HepG2 (cell line): ENCODE data around the gene ST6GALNAC3. TPM values are rescaled to one million over a fixed set of nuclear protein-coding genes. Genes with fewer than 3 reads are reported as not detected.

ENCODE experiments used
- ATAC-seq: fragments of 200-7000 bp; cut with Tn5 transposase; 3 replicates; pipeline ENCODE4 v1.9.1; 2020; ENCODE audit warnings: mild to moderate bottlenecking, moderate library complexity
- BruUV-seq: library from RNA; stranded (reverse); fragments of 400-500 nt; replicated peaks from 2 replicates; lab custom pipeline; 2021; lab: Mats Ljungman, UMichigan
- CTCF ChIA-PET: fragments of 300-600 bp; formaldehyde crosslinking; extraction: SDS; loops from one replicate; lab custom pipeline; 2021; ENCODE audit warnings: low total read pairs, inconsistent platforms, low intra/inter-chr PET ratio; lab: Yijun Ruan, JAX
- POLR2A ChIA-PET: fragments of 350-600 bp; sonication (Branson Sonifier 250); formaldehyde crosslinking; loops from one replicate; lab custom pipeline; 2020; ENCODE audit warnings: antibody characterized with exemption, inconsistent platforms; lab: Yijun Ruan, JAX
- DNase-seq: peaks from one replicate; pipeline ENCODE4 v3.0.0-alpha.2; 2015; ENCODE audit warnings: low spot score
- FAIRE-seq: peaks from 3 replicates; lab custom pipeline; 2011; peaks lifted over from hg19 to GRCh38; lab: Jason Lieb, UNC
- H2AFZ ChIP-seq: one replicate; pipeline ENCODE4 v1.6.1; 2011; ENCODE audit warnings: low read length, inconsistent platforms
- H3K27ac ChIP-seq: fragments of 300-600 bp; 3 replicates; pipeline ENCODE4 v1.8.0; 2011; ENCODE audit warnings: mixed run types, mild to moderate bottlenecking, mixed read lengths, low read length, inconsistent platforms; ENCODE audit not compliant: insufficient read depth; ENCODE audit errors: extremely low read length
- H3K27me3 ChIP-seq, 2 experiments: fragments of 200-600 bp in 1 of 2; 2 replicates in 1 of 2; 3 replicates in 1 of 2; pipeline versions ENCODE4 v1.6.0 to v1.8.0; 2011; ENCODE audit warnings: low read length in 2 of 2, mild to moderate bottlenecking in 2 of 2, moderate library complexity in 2 of 2, inconsistent platforms in 1 of 2; ENCODE audit not compliant: insufficient read depth in 2 of 2, control insufficient read depth in 1 of 2
- H3K36me3 ChIP-seq, 2 experiments: fragments of 200-600 bp in 1 of 2; replicated peaks in 1 of 2; 2 replicates in 1 of 2; 3 replicates in 1 of 2; pipeline versions ENCODE4 v1.5.1 to v1.8.0; 2011; ENCODE audit warnings: low read length in 2 of 2, inconsistent platforms in 1 of 2; ENCODE audit not compliant: insufficient read depth in 2 of 2, control insufficient read depth in 1 of 2
- H3K4me1 ChIP-seq: 2 replicates; pipeline ENCODE4 v1.5.1; 2012; ENCODE audit warnings: low read length, inconsistent platforms; ENCODE audit not compliant: insufficient read depth
- H3K4me2 ChIP-seq: 2 replicates; pipeline ENCODE4 v1.6.0; 2011; ENCODE audit warnings: low read depth, low read length, inconsistent platforms
- H3K4me3 ChIP-seq, 3 experiments: fragments of 200-600 bp in 1 of 3; sonication (generic), shearing (Covaris generic) in 1 of 3; replicated peaks in 1 of 3; 2 replicates each; pipeline ENCODE4 v1.5.1; 2011 to 2016; ENCODE audit warnings: low read length in 3 of 3, inconsistent platforms in 2 of 3, low read depth in 2 of 3, mild to moderate bottlenecking in 2 of 3, control low read depth in 1 of 3, mixed read lengths in 1 of 3; ENCODE audit not compliant: insufficient read depth in 1 of 3
- H3K79me2 ChIP-seq: one replicate; pipeline ENCODE4 v1.6.1; 2011; ENCODE audit warnings: low read length, inconsistent platforms; ENCODE audit not compliant: insufficient read depth
- H3K9ac ChIP-seq: 2 replicates; pipeline ENCODE4 v1.6.0; 2011; ENCODE audit warnings: mild to moderate bottlenecking, low read depth, low read length, inconsistent platforms; ENCODE audit not compliant: insufficient read depth
- H3K9me3 ChIP-seq: 2 replicates; pipeline ENCODE4 v1.5.1; 2012; ENCODE audit warnings: mild to moderate bottlenecking, low read length
- H4K20me1 ChIP-seq: 2 replicates; pipeline ENCODE4 v1.6.0; 2011; ENCODE audit warnings: inconsistent platforms, mild to moderate bottlenecking, low read length, moderate library complexity; ENCODE audit not compliant: insufficient read depth
- HOXA5 ChIP-seq: sonication (generic); formaldehyde crosslinking; IDR thresholded peaks from 2 replicates; pipeline ENCODE4 v1.4.0; 2020; ENCODE audit warnings: missing genetic modification reagents
- RFX1 ChIP-seq: fragments of 450-650 bp; IDR thresholded peaks from 2 replicates; pipeline ENCODE4 v1.6.1; 2017
- SAP130 ChIP-seq: IDR thresholded peaks from 2 replicates; pipeline ENCODE4 v1.6.1; 2016; ENCODE audit warnings: low read depth
- SP5 ChIP-seq: IDR thresholded peaks from 2 replicates; pipeline ENCODE4 v1.6.1; 2016; ENCODE audit warnings: low read depth, borderline replicate concordance
- SUZ12 ChIP-seq: fragments of 150-350 bp; IDR thresholded peaks from 2 replicates; pipeline ENCODE4 v1.6.1; 2014; ENCODE audit warnings: low read depth, low read length
- ZNF24 ChIP-seq: fragments of 450-650 bp; IDR thresholded peaks from 2 replicates; pipeline ENCODE4 v1.6.1; 2017; ENCODE audit warnings: antibody characterized with exemption, mild to moderate bottlenecking
- ZNF264 ChIP-seq: sonication (generic); formaldehyde crosslinking; IDR thresholded peaks from 2 replicates; pipeline ENCODE4 v1.4.0; 2020; ENCODE audit warnings: missing genetic modification reagents
- ZNF292 ChIP-seq: sonication (generic); formaldehyde crosslinking; IDR thresholded peaks from 2 replicates; pipeline ENCODE4 v1.8.1; 2022; ENCODE audit warnings: mild to moderate bottlenecking, low read depth, missing genetic modification reagents, borderline replicate concordance
- ZNF350 ChIP-seq: sonication (generic); formaldehyde crosslinking; IDR thresholded peaks from 2 replicates; pipeline ENCODE4 v1.4.0; 2020; ENCODE audit warnings: mild to moderate bottlenecking, low read depth, missing genetic modification reagents, borderline replicate concordance
- ZNF496 ChIP-seq: sonication (generic); formaldehyde crosslinking; IDR thresholded peaks from 2 replicates; pipeline ENCODE4 v1.8.1; 2023; ENCODE audit warnings: mild to moderate bottlenecking, moderate library complexity, missing genetic modification reagents; ENCODE audit not compliant: insufficient replicate concordance
- ZNF557 ChIP-seq: sonication (generic); formaldehyde crosslinking; IDR thresholded peaks from 2 replicates; pipeline ENCODE4 v1.4.0; 2020; ENCODE audit warnings: missing genetic modification reagents
- WGBS: methylation state at CpG from one replicate; pipeline ENCODE4 v1.1.6; 2017; ENCODE audit warnings: low lambda C conversion rate; 5-methylcytosine and 5-hydroxymethylcytosine counted together
- in situ Hi-C: cut with HindIII; loops from 2 replicates; pipeline ENCODE4 v1.10.0; 2017; ENCODE audit warnings: low pct_unique_long_range_greater_than_20kb; ENCODE audit not compliant: extremely low pct_ligation_motif_present
- intact Hi-C: fragments of 100-400 bp; cut with micrococcal nuclease; formaldehyde crosslinking; loops from one replicate; pipeline ENCODE4 v1.10.0; 2022; ENCODE audit not compliant: unreplicated experiment
- polyA plus RNA-seq, 8 experiments: library from polyadenylated mRNA; depleted of rRNA in 3 of 8; stranded (reverse) in 7 of 8; unstranded in 1 of 8; fragments of >200 nt; fragmentation: Illumina TruSeq in 4 of 8; extraction: Trizol in 4 of 8; gene quantifications; 2 replicates each; pipeline versions ENCODE4 v1.2.1 to v1.2.3, GENCODE V29; 2011 to 2016; ENCODE audit warnings: low read depth in 4 of 8, missing spikeins in 1 of 8, mixed read lengths in 1 of 8; ENCODE audit not compliant: insufficient read depth in 1 of 8
- total RNA-seq, 5 experiments: library from RNA; depleted of rRNA; stranded (reverse); fragments of >200 nt; fragmentation: Illumina TruSeq; extraction: Trizol; gene quantifications; 2 replicates each; pipeline ENCODE4 v1.2.3, GENCODE V29; 2016; ENCODE audit warnings: low read depth in 1 of 5
- TF ChIP-seq, protein P1 (sequence below): sonication (generic); formaldehyde crosslinking; IDR thresholded peaks from 2 replicates; pipeline ENCODE4 v1.5.0; 2020; ENCODE audit warnings: missing genetic modification reagents
- TF ChIP-seq, protein P2 (sequence below): IDR thresholded peaks from 2 replicates; pipeline ENCODE4 v1.6.1; 2012; ENCODE audit warnings: low read depth, low read length, improper control_type of control experiment
- TF ChIP-seq, protein P3 (sequence below): sonication (generic); formaldehyde crosslinking; IDR thresholded peaks from 2 replicates; pipeline ENCODE4 v1.5.0; 2020; ENCODE audit warnings: missing genetic modification reagents
- TF ChIP-seq, protein P4 (sequence below): sonication (generic); formaldehyde crosslinking; IDR thresholded peaks from 2 replicates; pipeline ENCODE4 v1.4.0; 2020; ENCODE audit warnings: missing genetic modification reagents

Gene ST6GALNAC3
- total and polyA plus RNA-seq, 2 of the 13 experiments (the other 11 are each of a cell fraction or from before 2014, with no cell fraction given), result not detected

DNA sequence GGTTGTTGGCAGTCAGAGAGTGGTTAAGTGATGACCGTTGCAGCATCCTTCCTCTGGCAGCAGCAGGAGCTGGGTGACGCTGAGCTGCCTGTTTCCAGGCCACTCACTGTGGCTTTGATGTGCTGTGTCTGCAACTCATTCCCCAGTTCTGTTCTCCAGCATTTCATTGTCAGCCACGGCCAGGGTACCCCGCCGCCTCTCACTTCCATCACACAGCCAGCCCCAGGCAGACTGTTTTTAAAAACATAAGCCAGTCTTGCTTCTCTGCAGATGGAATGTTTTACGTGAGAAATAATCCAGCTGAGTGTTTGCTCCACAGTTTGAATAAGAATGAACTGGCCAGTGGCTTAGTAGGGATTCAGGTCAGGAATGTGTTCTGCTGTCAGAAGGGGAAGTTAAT, 21.5 kb upstream of the ST6GALNAC3 start (continued):
- TF ChIP-seq ZNF496 (CRISPR knock-in tag), result no peak

DNA sequence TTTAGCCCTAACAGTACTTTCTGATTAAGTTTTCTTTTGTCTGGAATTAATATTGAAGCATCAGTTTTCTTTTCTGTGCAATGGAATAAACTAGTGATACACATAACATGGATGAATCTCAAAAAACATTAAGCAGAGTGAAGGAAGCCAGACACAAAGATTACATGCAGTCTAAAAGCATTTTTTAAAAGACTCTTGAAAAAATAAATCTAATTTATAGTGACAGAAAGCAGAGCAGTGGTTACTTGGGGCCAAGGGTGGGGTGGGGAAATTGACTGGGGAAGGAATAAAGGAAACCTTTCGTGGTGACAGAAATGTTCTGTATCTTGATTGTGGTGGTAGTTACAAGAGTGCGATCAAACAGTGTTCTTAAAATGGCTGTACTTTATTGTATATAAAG, 20.2 kb upstream of the ST6GALNAC3 start:
- ATAC-seq, result no peak
- no peak for FAIRE-seq
- no peak overlapping the region for H2AFZ ChIP-seq
- no TSS peak for BruUV-seq
- H3K36me3 ChIP-seq, result no peaks in the 10 kb centered on the region
- H3K4me1 ChIP-seq, result peaks cover 4% of the 10 kb centered on the region; the same call in 1 of the 2 replicates
- no peaks in the 10 kb centered on the region for H3K79me2 ChIP-seq
- no peaks in the 10 kb centered on the region for H3K9me3 ChIP-seq
- H3K9ac ChIP-seq, result no peak overlapping the region
- 51% methylated on average over 2 of the region's 2 CpGs for WGBS
- H4K20me1 ChIP-seq, result no peaks in the 10 kb centered on the region
- no peak overlapping the region for H3K27ac ChIP-seq
- DNase-seq, result no peak
- ChIA-PET CTCF (no interaction called here), POLR2A (no interaction called here)
- in situ Hi-C loops, result no loop called here
- H3K27me3 ChIP-seq, result no peaks in the 10 kb centered on the region; a peak in 1 of 5 replicates
- no peak overlapping the region for H3K4me2 ChIP-seq
- no peak overlapping the region for H3K4me3 ChIP-seq
- intact Hi-C loops, result no loop called here
- no peak for TF ChIP-seq SAP130 (CRISPR knock-in tag)
- TF ChIP-seq HOXA5 (CRISPR knock-in tag), result no peak
- no peak for TF ChIP-seq ZNF557 (CRISPR knock-in tag)
- TF ChIP-seq ZNF350 (CRISPR knock-in tag), result no peak
- TF ChIP-seq, protein P1, sequence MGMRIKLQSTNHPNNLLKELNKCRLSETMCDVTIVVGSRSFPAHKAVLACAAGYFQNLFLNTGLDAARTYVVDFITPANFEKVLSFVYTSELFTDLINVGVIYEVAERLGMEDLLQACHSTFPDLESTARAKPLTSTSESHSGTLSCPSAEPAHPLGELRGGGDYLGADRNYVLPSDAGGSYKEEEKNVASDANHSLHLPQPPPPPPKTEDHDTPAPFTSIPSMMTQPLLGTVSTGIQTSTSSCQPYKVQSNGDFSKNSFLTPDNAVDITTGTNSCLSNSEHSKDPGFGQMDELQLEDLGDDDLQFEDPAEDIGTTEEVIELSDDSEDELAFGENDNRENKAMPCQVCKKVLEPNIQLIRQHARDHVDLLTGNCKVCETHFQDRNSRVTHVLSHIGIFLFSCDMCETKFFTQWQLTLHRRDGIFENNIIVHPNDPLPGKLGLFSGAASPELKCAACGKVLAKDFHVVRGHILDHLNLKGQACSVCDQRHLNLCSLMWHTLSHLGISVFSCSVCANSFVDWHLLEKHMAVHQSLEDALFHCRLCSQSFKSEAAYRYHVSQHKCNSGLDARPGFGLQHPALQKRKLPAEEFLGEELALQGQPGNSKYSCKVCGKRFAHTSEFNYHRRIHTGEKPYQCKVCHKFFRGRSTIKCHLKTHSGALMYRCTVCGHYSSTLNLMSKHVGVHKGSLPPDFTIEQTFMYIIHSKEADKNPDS (CRISPR knock-in tag), result no peak
- TF ChIP-seq, protein P2, sequence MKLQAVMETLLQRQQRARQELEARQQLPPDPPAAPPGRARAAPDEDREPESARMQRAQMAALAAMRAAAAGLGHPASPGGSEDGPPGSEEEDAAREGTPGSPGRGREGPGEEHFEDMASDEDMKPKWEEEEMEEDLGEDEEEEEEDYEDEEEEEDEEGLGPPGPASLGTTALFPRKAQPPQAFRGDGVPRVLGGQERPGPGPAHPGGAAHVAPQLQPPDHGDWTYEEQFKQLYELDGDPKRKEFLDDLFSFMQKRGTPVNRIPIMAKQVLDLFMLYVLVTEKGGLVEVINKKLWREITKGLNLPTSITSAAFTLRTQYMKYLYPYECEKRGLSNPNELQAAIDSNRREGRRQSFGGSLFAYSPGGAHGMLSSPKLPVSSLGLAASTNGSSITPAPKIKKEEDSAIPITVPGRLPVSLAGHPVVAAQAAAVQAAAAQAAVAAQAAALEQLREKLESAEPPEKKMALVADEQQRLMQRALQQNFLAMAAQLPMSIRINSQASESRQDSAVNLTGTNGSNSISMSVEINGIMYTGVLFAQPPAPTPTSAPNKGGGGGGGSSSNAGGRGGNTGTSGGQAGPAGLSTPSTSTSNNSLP, result no peak
- TF ChIP-seq RFX1, result no peak
- no peak for TF ChIP-seq SP5
- no peak for TF ChIP-seq ZNF292 (CRISPR knock-in tag)
- TF ChIP-seq ZNF24, result no peak
- TF ChIP-seq, protein P3, sequence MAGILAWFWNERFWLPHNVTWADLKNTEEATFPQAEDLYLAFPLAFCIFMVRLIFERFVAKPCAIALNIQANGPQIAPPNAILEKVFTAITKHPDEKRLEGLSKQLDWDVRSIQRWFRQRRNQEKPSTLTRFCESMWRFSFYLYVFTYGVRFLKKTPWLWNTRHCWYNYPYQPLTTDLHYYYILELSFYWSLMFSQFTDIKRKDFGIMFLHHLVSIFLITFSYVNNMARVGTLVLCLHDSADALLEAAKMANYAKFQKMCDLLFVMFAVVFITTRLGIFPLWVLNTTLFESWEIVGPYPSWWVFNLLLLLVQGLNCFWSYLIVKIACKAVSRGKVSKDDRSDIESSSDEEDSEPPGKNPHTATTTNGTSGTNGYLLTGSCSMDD (CRISPR knock-in tag), result no peak
- TF ChIP-seq, protein P4, sequence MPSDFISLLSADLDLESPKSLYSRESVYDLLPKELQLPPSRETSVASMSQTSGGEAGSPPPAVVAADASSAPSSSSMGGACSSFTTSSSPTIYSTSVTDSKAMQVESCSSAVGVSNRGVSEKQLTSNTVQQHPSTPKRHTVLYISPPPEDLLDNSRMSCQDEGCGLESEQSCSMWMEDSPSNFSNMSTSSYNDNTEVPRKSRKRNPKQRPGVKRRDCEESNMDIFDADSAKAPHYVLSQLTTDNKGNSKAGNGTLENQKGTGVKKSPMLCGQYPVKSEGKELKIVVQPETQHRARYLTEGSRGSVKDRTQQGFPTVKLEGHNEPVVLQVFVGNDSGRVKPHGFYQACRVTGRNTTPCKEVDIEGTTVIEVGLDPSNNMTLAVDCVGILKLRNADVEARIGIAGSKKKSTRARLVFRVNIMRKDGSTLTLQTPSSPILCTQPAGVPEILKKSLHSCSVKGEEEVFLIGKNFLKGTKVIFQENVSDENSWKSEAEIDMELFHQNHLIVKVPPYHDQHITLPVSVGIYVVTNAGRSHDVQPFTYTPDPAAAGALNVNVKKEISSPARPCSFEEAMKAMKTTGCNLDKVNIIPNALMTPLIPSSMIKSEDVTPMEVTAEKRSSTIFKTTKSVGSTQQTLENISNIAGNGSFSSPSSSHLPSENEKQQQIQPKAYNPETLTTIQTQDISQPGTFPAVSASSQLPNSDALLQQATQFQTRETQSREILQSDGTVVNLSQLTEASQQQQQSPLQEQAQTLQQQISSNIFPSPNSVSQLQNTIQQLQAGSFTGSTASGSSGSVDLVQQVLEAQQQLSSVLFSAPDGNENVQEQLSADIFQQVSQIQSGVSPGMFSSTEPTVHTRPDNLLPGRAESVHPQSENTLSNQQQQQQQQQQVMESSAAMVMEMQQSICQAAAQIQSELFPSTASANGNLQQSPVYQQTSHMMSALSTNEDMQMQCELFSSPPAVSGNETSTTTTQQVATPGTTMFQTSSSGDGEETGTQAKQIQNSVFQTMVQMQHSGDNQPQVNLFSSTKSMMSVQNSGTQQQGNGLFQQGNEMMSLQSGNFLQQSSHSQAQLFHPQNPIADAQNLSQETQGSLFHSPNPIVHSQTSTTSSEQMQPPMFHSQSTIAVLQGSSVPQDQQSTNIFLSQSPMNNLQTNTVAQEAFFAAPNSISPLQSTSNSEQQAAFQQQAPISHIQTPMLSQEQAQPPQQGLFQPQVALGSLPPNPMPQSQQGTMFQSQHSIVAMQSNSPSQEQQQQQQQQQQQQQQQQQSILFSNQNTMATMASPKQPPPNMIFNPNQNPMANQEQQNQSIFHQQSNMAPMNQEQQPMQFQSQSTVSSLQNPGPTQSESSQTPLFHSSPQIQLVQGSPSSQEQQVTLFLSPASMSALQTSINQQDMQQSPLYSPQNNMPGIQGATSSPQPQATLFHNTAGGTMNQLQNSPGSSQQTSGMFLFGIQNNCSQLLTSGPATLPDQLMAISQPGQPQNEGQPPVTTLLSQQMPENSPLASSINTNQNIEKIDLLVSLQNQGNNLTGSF, result no peak
- no peak for TF ChIP-seq SUZ12
- no peak for TF ChIP-seq ZNF264 (CRISPR knock-in tag)
